ENCODE measurements around the gene BLOC1S1.

Gene BLOC1S1

GRCh38 chr12:55745361-55746173, 29.7 kb downstream of the BLOC1S1 start:
- H3K4me3 Mint-ChIP-seq: peak overlapping the region; percentile 88 to 91 (median 90)
- TF ChIP-seq CTCF (IDR thresholded peaks at IDR 0.05; ENCODE audit: unreplicated experiment in 3 of 3): no peak
- peaks cover 30% of the 10 kb centered on the region for H3K36me3 Mint-ChIP-seq (ENCODE audit: low read depth)
- H3K9me3 Mint-ChIP-seq: no peaks in the 10 kb centered on the region
- H3K4me1 Mint-ChIP-seq: peaks cover 55% of the 10 kb centered on the region
- no peaks in the 10 kb centered on the region for H3K27me3 Mint-ChIP-seq (ENCODE audit: low read depth)
- H3K27ac Mint-ChIP-seq: peak overlapping the region; percentile 81 to 96 (median 95)

GRCh38 chr12:55746174-55746912, 30.5 kb downstream of the BLOC1S1 start:
- H3K36me3 Mint-ChIP-seq (ENCODE audit: low read depth): peaks cover 38% of the 10 kb centered on the region
- no peaks in the 10 kb centered on the region for H3K9me3 Mint-ChIP-seq
- peaks cover 55% of the 10 kb centered on the region for H3K4me1 Mint-ChIP-seq
- peak overlapping the region; percentile 81 to 96 (median 88) for H3K27ac Mint-ChIP-seq
- TF ChIP-seq CTCF (IDR thresholded peaks at IDR 0.05; ENCODE audit: unreplicated experiment in 3 of 3): no peak
- no peaks in the 10 kb centered on the region for H3K27me3 Mint-ChIP-seq (ENCODE audit: low read depth)
- peak overlapping the region; percentile 83 to 91 (median 83) for H3K4me3 Mint-ChIP-seq

GRCh38 chr12:55746913-55747231, 31.0 kb downstream of the BLOC1S1 start:
- no peaks in the 10 kb centered on the region for H3K27me3 Mint-ChIP-seq (ENCODE audit: low read depth)
- H3K36me3 Mint-ChIP-seq (ENCODE audit: low read depth): peaks cover 43% of the 10 kb centered on the region
- H3K4me3 Mint-ChIP-seq: peak overlapping the region in 2 of 3 experiments; percentile 24 to 91
- H3K4me1 Mint-ChIP-seq: peaks cover 52% of the 10 kb centered on the region
- TF ChIP-seq CTCF (IDR thresholded peaks at IDR 0.05; ENCODE audit: unreplicated experiment in 3 of 3): no peak
- no peaks in the 10 kb centered on the region for H3K9me3 Mint-ChIP-seq
- peak overlapping the region; percentile 81 to 96 (median 88) for H3K27ac Mint-ChIP-seq

- H3K36me3 Mint-ChIP-seq (ENCODE audit: low read depth): peaks cover 58% of the 10 kb centered on the region
- H3K27me3 Mint-ChIP-seq (ENCODE audit: low read depth): no peaks in the 10 kb centered on the region
- no peak for TF ChIP-seq CTCF (IDR thresholded peaks at IDR 0.05; ENCODE audit: unreplicated experiment in 3 of 3)
- H3K27ac Mint-ChIP-seq: peak overlapping the region; percentile 1 to 96 (median 81)
- peaks cover 41% of the 10 kb centered on the region for H3K4me1 Mint-ChIP-seq
- H3K4me3 Mint-ChIP-seq: no peak overlapping the region
- H3K9me3 Mint-ChIP-seq: no peaks in the 10 kb centered on the region
Measured at GRCh38 chr12:55748230-55748993, 32.6 kb downstream of the BLOC1S1 start.

GRCh38 chr12:55755246-55755645, 39.4 kb downstream of the BLOC1S1 start:
- Mint-ChIP-seq H3K36me3 (ENCODE audit: low read depth) (peaks cover 86% of the 10 kb centered on the region), H3K9me3 (no peaks in the 10 kb centered on the region), H3K27me3 (ENCODE audit: low read depth) (no peaks in the 10 kb centered on the region), H3K27ac (peak overlapping the region; percentile 16 to 66 (median 32)), H3K4me3 (no peak overlapping the region), H3K4me1 (peaks cover 9% of the 10 kb centered on the region)
- no peak for TF ChIP-seq CTCF (IDR thresholded peaks at IDR 0.05; ENCODE audit: unreplicated experiment in 3 of 3)
